Endothelial cell of umbilical vein (primary cell): ENCODE results near the gene FAM3A. TPM values are rescaled to one million over a fixed set of nuclear protein-coding genes. Genes with fewer than 3 reads are reported as not detected.

Experiments
- BruUV-seq: library from RNA; stranded (reverse); fragments of 400-500 nt; replicated peaks from 2 replicates; lab custom pipeline; 2021; lab: Mats Ljungman, UMichigan
- CTCF ChIA-PET: fragments of 300-600, 350-600 bp; sonication (Branson Sonifier 250); formaldehyde crosslinking; loops from one replicate; lab custom pipeline; 2021; ENCODE audit warnings: antibody characterized with exemption, inconsistent platforms; lab: Charles Lee
- POLR2A ChIA-PET: fragments of 300-600, 350-600 bp; sonication (Branson Sonifier 250); formaldehyde crosslinking; loops from one replicate; lab custom pipeline; 2021; ENCODE audit warnings: antibody characterized with exemption, inconsistent platforms; lab: Charles Lee
- DNase-seq: peaks from one replicate; pipeline ENCODE4 v3.0.0-alpha.2; 2011; ENCODE audit warnings: low read depth, low spot score
- FAIRE-seq: peaks from 2 replicates; lab custom pipeline; 2011; peaks lifted over from hg19 to GRCh38; lab: Jason Lieb, UNC
- H2AFZ ChIP-seq: 2 replicates; pipeline ENCODE4 v1.6.0; 2012; ENCODE audit warnings: low read depth, low read length, control low read depth, inconsistent platforms
- H3K27ac ChIP-seq: 2 replicates; pipeline ENCODE4 v1.5.1; 2011; ENCODE audit warnings: low read depth, mild to moderate bottlenecking, control low read depth, low read length, moderate library complexity; ENCODE audit not compliant: insufficient read depth
- H3K27me3 ChIP-seq, 2 experiments: 2 replicates each; pipeline versions ENCODE4 v1.6.0 to v1.6.1; 2011; ENCODE audit warnings: low read length in 2 of 2, mixed read lengths in 1 of 2; ENCODE audit not compliant: control insufficient read depth in 2 of 2, insufficient read depth in 2 of 2
- H3K36me3 ChIP-seq, 2 experiments: 2 replicates in 1 of 2; 3 replicates in 1 of 2; pipeline ENCODE4 v1.5.1; 2011; ENCODE audit warnings: low read length in 2 of 2, mild to moderate bottlenecking in 1 of 2, moderate library complexity in 1 of 2; ENCODE audit not compliant: control insufficient read depth in 2 of 2, insufficient read depth in 2 of 2; ENCODE audit errors: extremely low read depth in 1 of 2
- H3K4me1 ChIP-seq: 3 replicates; pipeline ENCODE4 v1.5.1; 2011; ENCODE audit warnings: mild to moderate bottlenecking, low read length; ENCODE audit not compliant: control insufficient read depth, insufficient read depth; ENCODE audit errors: extremely low read depth
- H3K4me2 ChIP-seq: 2 replicates; pipeline ENCODE4 v1.6.1; 2011; ENCODE audit warnings: low read length, control low read depth, mixed read lengths; ENCODE audit not compliant: insufficient read depth
- H3K4me3 ChIP-seq, 3 experiments: fragments of 200-600 bp in 1 of 3; sonication (generic), shearing (Covaris generic) in 1 of 3; replicated peaks in 1 of 3; 2 replicates each; pipeline ENCODE4 v1.5.1; 2011 to 2016; ENCODE audit warnings: control low read depth in 3 of 3, low read length in 3 of 3, mild to moderate bottlenecking in 2 of 3, inconsistent platforms in 1 of 3, low read depth in 1 of 3, moderate library complexity in 1 of 3; ENCODE audit not compliant: insufficient read depth in 1 of 3
- H3K79me2 ChIP-seq: 2 replicates; pipeline ENCODE4 v1.6.0; 2012; ENCODE audit warnings: low read length, inconsistent platforms; ENCODE audit not compliant: control insufficient read depth, insufficient read depth
- H3K9ac ChIP-seq: replicated peaks from 2 replicates; pipeline ENCODE3; 2011; ENCODE audit warnings: low read length, control low read depth; ENCODE audit not compliant: insufficient read depth; ENCODE audit errors: extremely low read depth
- H3K9me1 ChIP-seq: replicated peaks from 3 replicates; pipeline ENCODE4 v1.6.0; 2011; ENCODE audit warnings: mild to moderate bottlenecking, low read length; ENCODE audit not compliant: control insufficient read depth, insufficient read depth; ENCODE audit errors: extremely low read depth
- H3K9me3 ChIP-seq: replicated peaks from 2 replicates; pipeline ENCODE4 v1.5.1; 2012; ENCODE audit warnings: low read length, inconsistent platforms; ENCODE audit not compliant: control insufficient read depth, insufficient read depth
- H4K20me1 ChIP-seq: replicated peaks from 2 replicates; pipeline ENCODE3; 2011; ENCODE audit warnings: mild to moderate bottlenecking, low read length; ENCODE audit not compliant: control insufficient read depth, insufficient read depth; ENCODE audit errors: extremely low read depth
- CTCF ChIP-seq, 2 donors: IDR thresholded peaks; 1 replicate in 1 of 2; 2 replicates in 1 of 2; pipeline ENCODE4 v1.5.1; 2011; ENCODE audit warnings: low read length in 2 of 2, mild to moderate bottlenecking in 2 of 2, moderate library complexity in 2 of 2, control low read depth in 1 of 2, inconsistent platforms in 1 of 2, low read depth in 1 of 2; ENCODE audit not compliant: insufficient read depth in 1 of 2; ENCODE audit errors: extremely low read depth in 1 of 2
- EZH2 ChIP-seq: IDR thresholded peaks from 2 replicates; pipeline ENCODE4 v1.6.1; 2012; ENCODE audit warnings: borderline replicate concordance, low read depth, mild to moderate bottlenecking, moderate library complexity, low read length, inconsistent platforms; ENCODE audit not compliant: severe bottlenecking
- FOS ChIP-seq: IDR thresholded peaks from 2 replicates; pipeline ENCODE4 v1.6.1; 2011; ENCODE audit warnings: mild to moderate bottlenecking, low read length, moderate library complexity, borderline replicate concordance; ENCODE audit not compliant: insufficient read depth
- GATA2 ChIP-seq: IDR thresholded peaks from 2 replicates; pipeline ENCODE4 v1.7.0; 2011; ENCODE audit warnings: low read depth, mild to moderate bottlenecking, moderate library complexity, mixed read lengths, low read length; ENCODE audit not compliant: insufficient read length, insufficient read depth
- JUN ChIP-seq: IDR thresholded peaks from 2 replicates; pipeline ENCODE4 v1.6.1; 2011; ENCODE audit warnings: borderline replicate concordance, low read depth; ENCODE audit not compliant: insufficient read length, insufficient read depth
- MAX ChIP-seq: IDR thresholded peaks from 2 replicates; pipeline ENCODE4 v1.6.1; 2011; ENCODE audit not compliant: insufficient read depth, insufficient read length
- MYC ChIP-seq: IDR thresholded peaks from one replicate; pipeline ENCODE4 v1.6.1; 2011; ENCODE audit warnings: mild to moderate bottlenecking, low read depth, low read length
- POLR2A ChIP-seq: IDR thresholded peaks from 2 replicates; pipeline ENCODE4 v1.6.1; 2012; ENCODE audit warnings: low read depth, mild to moderate bottlenecking, control low read depth, low read length
- POLR2AphosphoS5 ChIP-seq: IDR thresholded peaks from 2 replicates; pipeline ENCODE4 v1.6.1; 2012; ENCODE audit warnings: low read depth, mild to moderate bottlenecking, control low read depth, low read length, moderate library complexity; ENCODE audit not compliant: insufficient read depth
- dilution Hi-C: fragments of 300-500 bp; cut with MboI; formaldehyde crosslinking; loops from one replicate; pipeline ENCODE4 v1.15.0; 2019; ENCODE audit warnings: low sequenced_read_pairs; ENCODE audit not compliant: extremely low pct_ligation_motif_present
- intact Hi-C: fragments of 100-400 bp; cut with micrococcal nuclease; formaldehyde crosslinking; loops from one replicate; pipeline ENCODE4 v1.10.0; 2022
- polyA plus RNA-seq, 4 experiments: library from polyadenylated mRNA; depleted of rRNA in 3 of 4; stranded (reverse) in 3 of 4; unstranded in 1 of 4; fragments of >200 nt; gene quantifications; 2 replicates each; pipeline versions ENCODE4 v1.2.1 to v1.2.3, GENCODE V29; 2011 to 2012; ENCODE audit warnings: missing spikeins in 1 of 4
- total RNA-seq: library from RNA; stranded (reverse); gene quantifications from 2 replicates; pipeline ENCODE4 v1.2.3, GENCODE V29; 2021

The FAM3A gene
- total and polyA plus RNA-seq, 2 donors (not counting 3 experiments of a cell fraction or from before 2014, with no cell fraction given): 32.0 to 42.9 TPM

GRCh38 chrX:154545673-154546274 lies 29.7 kb upstream of the FAM3A start:
- H3K4me1 ChIP-seq: peaks cover 31% of the 10 kb centered on the region
- H3K27ac ChIP-seq: no peak overlapping the region
- intact Hi-C loops (no loop called here), dilution Hi-C loops (no loop called here)
- DNase-seq (no peak), FAIRE-seq (no peak)
- peak overlapping the region; percentile 83 for H3K4me2 ChIP-seq
- POLR2A ChIA-PET: no interaction called here
- CTCF ChIA-PET: no interaction called here
- no TSS peak for BruUV-seq
- H3K9ac ChIP-seq: no peak overlapping the region
- no peak for TF ChIP-seq MAX
- no peak for TF ChIP-seq FOS
- TF ChIP-seq GATA2: no peak
- TF ChIP-seq EZH2: no peak
- TF ChIP-seq POLR2A: no peak
- no peak for TF ChIP-seq POLR2AphosphoS5
- TF ChIP-seq MYC: no peak
- no peak for TF ChIP-seq CTCF (IDR thresholded peaks at IDR 0.05; ENCODE audit: extremely low read depth in 1 of 2, insufficient read depth in 1 of 2, low read depth in 1 of 2, low read length in 2 of 2)
- no peak for TF ChIP-seq JUN
- no peaks in the 10 kb centered on the region for H3K9me1 ChIP-seq
- no peaks in the 10 kb centered on the region for H3K36me3 ChIP-seq
- H3K27me3 ChIP-seq: no peaks in the 10 kb centered on the region
- peaks cover 65% of the 10 kb centered on the region for H3K79me2 ChIP-seq
- H3K9me3 ChIP-seq: no peaks in the 10 kb centered on the region
- H4K20me1 ChIP-seq: no peaks in the 10 kb centered on the region
- H3K4me3 ChIP-seq: peak overlapping the region in 1 of 3 experiments; percentile 78
- no peak overlapping the region for H2AFZ ChIP-seq
